Smooth muscle cell of the brain vasculature (primary cell): ENCODE results near the gene PDXK.

Experiments used
- DNase-seq: peaks from one replicate; pipeline ENCODE4 v3.0.0-alpha.2; 2012; ENCODE audit warnings: low read depth, low spot score

PDXK gene

DNA sequence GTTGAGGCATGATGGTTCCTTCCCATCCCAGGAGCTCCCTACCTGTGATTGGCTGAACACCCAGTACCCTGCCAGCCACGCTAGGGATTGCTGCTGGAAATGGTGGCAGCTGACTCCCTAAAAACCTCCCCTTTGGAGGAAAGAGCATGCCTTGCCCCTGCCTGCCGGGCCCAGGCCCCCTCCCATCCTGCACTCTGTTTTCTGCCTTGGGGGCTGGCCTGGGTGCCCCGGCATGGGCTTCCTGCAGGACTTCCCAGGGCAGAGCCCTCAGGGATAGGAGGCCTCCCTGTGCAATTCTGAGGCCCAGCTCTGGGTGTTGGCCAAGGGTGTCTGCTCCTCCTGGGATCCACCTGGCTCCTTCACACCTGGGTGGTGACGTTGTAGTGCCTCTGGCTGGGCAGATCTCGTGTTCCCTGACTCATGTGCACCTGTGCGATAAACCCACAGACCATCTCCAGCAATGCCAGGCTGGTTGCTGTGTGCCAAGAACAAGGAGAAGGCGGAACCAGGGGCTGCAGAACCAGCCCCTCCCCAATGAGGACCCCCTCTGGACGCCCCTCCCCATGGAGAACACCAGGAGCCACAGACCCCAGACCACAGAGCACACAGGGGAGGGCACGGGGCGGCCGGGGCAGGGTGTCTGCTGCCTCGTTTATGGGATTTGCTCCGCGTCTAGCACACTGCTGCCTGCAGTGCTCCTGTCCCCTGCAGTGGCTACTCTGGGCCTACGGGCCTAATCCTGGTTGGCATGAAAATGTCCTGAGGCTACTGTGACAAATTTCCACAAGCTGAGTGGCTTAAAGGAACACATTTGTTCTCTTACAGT, 43.6 kb downstream of the PDXK start:
- DNase-seq, result no peak

DNA sequence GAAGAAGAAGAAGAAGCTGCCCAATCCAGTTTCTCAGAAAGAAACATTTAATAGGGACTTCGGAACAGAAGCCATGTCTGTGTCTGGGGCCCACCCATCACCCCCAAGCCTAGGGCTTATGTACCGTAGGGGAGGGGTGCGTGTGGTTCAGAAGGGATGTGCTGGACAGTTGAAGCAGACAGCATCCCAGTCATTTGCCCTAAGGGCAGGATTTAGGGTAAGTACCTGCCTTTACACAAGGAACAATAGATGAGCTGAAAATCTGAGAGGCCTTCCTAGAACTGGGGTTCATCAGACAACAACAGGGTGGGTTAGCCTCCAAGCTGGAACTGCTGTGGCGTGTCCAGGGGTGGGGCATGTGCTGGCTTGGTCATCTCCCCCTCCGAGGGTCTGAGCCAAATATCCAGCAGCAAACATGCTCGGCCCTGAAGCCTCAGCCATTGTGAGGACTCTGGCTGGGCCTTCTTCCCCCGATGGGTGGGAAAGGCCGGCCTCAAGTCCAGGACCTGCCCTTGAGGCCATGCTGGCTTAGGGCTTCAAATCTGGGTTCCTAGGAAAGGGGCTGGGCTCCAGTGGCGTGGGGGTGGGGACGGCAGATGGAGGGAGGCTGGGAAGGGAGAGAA, 45.1 kb downstream of the PDXK start:
- no peak for DNase-seq

DNA sequence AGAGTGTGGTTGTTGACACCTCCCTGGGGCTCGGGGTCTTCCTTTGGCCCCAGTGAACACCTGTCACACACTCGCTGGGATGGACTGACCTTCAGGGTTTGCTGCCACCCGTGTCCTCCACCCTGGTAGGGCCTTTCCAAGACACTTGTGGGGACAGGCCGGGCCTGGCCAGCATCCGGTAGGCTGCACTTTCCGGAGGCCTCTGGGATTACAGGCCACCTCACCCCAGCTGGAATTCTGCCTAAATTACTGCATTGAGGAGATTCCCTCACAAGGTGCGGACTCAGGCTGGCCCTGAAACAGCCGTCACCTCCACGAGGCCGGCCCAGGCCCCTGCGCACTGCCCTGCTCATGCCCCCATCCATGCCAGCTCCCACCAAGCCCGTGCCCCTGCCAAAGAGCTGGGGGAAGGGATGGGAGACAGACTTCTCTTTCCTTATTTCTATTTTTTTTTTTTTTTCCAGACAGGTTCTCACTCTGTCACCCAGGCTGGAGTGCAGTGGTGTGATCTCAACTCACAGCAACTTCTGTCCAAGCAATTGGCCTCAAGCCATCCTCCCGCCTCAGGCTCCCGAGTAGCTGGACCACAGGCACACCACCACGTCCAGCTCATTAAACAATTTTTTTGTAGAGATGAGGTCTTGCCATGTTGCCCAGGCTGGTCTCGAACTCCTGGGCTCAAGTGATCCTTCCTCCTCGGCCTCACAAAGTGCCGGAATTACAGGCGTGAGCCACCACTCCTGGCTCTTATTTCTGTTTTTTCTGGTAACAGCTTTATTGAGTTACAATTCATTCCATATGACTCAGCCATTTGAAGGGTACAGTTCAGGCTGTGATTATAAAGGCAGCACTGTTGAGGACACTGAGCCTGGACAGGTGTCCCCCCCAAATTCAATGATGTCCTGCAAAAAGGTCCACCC, 45.9 kb downstream of the PDXK start:
- DNase-seq, result no peak

DNA sequence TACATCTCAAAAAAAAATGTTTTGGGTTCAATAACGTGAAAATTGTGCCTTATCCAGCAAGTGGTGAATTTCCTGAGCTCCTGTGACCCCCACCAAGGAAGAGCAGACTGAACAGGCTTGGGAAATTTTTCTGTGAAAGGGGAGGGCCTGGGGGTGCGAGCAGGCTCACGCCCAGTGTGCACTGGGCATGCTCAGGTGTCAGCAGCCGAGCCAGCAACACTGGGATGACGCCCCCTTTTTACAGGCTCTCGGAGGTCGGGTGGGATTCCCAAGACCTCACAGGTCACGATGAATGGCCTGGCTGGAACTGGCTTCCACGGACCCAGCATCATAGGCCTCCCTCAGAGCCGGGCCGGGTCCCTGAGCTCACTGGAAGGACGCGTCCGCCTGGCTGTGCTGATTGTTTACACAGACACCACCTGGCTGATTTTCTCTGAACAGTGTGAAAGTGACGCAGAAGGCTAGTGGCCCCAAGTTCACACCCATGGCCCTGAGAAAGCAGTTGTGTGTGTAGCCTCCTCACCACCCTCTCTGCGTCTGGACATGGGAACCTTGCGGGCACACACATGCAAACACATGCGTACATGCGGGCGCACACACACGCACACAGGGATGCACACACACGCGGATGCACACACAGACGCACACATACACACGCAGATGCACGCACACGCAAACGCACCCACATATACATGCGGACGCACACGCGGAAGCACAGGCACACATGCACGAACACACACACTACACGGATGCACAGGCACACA, 48.0 kb downstream of the PDXK start:
- no peak for DNase-seq

DNA sequence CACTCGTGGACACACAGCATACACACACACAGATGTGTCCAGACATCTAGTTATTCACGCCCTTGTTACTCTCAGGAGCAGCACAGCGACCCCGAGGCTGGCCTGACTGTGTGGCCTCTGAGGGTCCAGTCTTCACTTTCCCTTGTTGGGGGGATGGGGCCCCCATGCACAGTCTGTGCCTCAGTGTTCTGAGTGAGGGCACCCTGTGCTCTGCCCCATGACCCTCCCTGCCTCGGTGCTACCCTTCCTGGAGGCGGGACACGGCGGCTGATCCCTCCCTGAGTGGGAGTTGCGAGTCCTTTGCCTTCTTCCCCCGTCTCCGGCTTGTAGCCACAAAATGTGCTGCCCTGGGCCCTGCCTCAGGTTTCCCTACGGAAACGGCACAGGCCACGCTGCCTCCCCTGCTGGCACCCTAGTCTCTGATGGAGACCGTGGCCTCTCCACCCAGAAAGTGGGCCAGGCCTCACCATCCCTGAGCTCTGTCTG, 48.6 kb downstream of the PDXK start:
- no peak for DNase-seq

DNA sequence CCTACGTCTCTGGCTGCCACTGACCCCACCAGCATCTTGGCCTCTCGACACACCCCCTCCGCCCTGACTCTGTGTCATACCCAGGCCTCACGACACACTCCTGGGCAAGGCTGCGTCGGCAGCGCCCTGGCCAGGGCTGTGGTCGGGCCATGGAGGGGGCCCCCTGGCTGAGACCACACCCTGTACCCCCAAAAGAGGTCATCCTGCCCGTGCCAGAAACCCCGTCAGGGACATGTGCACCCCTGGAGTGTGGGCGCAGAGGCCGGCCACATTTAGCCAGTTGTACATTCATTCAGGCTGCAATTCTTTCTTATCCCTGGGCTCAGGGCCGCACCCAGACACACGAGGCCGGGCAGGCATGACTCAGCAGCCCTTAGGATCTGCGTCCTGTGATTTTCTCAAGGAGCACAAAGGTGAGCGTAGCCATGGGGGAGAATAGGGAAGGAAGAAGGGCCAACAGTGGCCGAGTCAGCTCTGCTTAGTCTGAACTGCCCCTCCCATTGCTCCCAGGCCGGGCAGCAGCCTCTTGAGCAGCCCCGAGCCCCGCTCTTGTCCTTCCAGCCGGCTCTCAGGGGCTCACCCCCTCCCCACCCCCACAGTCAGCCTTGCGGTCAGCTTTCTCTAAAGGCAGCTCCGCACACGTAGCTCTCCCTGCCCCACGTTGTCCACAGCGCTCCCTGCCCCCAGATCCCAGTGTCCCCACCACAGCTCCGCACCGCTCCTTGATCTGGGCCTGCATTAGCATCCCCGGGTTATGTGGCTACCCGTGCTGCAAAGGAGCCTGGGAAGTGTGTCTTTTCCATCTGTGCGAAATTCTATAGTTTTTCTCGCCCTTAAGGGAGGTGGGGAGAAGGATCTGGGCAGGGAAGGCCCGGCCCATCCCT, 49.3 kb downstream of the PDXK start:
- no peak for DNase-seq

DNA sequence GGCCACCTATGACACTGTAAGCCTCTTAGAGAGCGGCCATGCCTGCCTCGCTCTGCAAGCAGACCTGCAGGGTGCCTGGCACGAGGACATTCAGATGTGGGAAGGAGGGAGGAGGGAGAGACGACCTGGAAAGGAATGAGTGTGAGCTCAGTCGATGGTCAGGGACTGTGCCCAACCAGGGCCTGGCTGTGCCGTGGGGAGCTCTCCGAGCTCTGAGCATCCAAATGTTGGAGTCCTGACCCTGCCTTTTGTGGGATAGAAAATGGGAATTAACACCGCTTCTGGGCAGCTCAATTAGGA, 49.9 kb downstream of the PDXK start:
- no peak for DNase-seq

DNA sequence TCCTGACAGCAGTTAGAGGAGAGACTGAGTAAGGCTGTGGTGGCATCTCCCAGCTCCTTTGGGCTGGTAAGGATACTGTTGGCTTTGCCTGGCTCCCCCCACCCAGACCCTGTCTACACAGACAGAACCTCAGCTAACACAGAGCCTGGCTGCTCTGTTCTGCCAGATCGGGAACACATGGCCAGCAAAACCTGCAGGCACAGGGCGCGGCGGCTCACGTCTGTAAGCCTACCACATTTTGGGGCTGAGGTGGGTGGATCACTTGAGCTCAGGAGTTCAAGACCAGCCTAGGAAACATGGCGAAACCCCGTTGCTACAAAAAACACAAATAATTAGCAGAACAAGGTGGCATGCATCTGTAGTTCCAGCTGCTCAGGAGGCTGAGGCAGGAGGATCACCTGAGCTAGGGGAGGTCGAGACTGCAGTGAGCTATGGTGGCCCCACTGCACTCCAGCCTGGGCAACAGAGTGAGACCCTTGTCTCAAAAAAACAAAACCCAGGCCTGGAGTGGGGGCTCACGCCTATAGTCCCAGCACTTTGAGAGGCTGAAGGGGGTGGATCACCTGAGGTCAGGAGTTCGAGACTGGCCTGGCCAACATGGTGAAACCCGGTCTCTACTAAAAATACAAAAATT, 50.5 kb downstream of the PDXK start:
- DNase-seq, result no peak

DNA sequence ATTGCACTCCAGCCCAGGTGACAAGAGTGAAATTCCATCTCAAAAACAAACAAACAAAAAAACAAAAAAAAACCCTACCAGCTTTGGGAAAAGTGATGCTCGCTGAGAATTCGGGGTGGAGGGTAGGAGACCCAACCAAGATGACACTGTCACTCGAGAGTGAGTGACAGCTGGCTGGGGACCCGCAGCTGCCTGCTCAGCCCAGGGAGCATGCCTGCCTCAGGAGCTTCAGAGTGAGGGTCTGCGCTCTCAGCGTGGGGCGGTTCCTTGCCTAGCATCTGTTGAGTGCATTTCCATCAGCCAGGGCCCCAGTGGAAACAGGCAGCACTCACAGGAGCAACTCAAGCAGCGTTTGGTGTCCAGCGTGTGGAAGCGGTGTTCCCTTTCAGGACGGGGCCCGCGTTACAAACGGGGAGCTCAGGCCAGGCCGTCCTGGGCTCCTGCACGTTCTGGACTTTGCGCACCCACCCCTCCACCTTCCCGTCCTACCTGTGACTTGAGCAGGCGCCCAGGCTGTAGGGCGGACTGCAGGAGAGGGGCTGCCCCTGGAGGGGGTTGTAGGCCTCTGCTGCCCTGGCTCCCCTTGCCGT, 51.2 kb downstream of the PDXK start:
- DNase-seq, result no peak

DNA sequence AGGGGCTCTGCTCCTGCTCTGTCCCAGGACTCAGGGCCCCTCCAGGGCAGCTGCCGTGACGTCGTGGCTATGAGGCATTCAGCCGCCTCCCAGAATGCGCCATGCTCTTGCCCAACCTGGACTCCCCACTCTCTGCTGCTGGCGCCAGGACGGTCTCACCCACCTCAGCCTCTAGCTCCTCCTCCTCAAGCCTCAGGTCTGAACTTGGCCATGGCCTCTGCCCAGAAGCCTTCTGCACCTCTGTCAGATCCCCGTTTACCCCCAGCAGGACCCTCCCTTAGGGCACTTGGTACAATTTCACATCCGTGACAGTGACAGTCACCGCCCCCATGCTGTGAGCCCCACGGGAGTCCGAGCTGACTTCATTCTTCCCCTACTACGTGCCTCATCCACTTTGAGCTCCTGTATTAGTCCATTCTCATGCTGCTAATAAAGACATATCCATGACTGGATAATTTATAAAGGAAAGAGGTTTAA, 52.3 kb downstream of the PDXK start:
- no peak for DNase-seq

DNA sequence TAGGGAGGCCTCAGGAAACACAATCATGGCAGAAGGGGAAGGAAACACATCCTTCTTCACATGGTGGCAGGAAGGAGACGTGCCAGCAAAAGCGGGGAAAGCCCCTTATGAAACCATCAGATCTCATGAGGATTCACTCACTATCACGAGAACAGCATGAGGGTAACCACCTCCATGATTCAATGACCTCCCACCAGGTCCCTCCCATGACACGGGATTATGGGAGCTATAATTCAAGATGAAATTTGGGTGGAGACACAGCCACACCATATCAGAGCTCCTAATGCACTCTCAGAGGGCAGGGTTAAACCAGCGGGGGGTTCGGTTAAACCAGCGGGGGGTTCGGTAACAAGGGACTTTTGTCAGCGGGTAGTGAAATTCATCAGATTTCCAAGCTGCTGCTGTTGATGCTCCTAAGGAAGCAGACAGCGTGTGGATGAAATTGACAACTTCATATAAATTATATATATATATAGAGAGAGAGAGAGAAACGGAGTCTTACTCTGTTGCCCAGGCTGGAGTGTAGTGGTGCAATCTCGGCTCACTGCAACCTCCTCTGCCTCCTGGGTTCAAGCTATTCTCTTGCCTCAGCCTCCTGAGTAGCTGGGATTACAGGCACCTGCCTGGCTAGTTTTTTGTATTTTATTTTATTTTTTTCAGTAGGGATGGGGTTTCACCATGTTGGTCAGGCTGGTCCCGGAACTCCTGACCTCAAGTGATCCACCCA, 52.9 kb downstream of the PDXK start:
- DNase-seq, result no peak

DNA sequence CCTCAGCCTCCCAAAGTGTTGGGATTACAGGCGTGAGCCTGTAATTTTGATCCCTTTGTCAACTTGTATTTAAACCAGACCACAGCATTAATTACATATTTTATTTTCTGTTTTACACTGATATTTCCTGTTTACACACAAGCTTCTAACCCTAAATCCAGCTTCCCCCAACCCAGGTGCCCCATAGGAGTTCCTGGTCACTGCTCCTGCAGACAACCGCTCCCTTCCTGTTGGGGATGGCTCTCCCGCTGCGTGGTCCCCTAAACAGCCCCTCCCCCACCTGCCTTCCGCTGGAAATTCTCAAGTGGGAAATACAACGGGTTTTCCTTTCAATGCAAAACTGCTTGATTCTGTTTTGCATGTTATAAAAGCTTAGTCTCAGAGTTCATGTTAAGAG, 53.5 kb downstream of the PDXK start:
- no peak for DNase-seq

DNA sequence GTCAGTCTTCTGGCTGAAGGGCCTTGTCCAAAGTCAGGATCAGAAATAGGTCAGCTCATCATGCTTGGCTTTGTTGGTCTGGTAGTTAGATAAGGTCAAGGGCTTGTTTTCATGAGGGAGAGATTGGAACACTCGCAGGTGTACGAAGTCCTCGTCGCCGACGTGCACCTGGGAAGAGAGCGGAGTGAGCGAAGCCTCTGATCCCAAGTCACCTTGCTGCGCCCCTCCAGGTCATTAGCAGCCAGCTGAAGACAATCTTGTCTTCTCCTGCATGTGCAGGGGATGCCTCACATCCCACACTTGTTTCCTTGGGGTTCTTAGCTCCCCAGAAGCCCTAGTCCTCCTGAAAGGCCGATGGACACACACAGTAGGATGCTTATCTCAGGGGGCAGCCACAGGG, 55.2 kb downstream of the PDXK start:
- DNase-seq, result no peak

DNA sequence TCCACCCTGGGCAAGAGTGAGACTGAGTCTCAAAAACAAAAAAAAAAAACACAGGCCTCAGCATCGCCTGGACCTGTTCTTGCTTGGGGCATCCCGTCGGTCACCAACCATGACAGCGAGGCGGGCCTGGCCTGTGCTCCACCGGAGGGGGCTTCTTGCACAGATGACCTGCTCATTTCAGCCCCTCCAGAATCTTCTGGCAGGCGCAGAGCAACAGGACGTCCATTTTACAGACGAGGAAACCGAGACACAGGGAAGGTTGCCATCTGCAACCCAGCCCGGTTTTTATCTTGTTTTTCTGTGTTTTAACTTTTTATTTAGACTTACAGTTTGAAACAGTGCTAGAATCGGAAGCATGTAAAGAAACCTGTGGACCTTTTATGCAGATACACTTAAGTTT, 56.3 kb downstream of the PDXK start:
- no peak for DNase-seq

DNA sequence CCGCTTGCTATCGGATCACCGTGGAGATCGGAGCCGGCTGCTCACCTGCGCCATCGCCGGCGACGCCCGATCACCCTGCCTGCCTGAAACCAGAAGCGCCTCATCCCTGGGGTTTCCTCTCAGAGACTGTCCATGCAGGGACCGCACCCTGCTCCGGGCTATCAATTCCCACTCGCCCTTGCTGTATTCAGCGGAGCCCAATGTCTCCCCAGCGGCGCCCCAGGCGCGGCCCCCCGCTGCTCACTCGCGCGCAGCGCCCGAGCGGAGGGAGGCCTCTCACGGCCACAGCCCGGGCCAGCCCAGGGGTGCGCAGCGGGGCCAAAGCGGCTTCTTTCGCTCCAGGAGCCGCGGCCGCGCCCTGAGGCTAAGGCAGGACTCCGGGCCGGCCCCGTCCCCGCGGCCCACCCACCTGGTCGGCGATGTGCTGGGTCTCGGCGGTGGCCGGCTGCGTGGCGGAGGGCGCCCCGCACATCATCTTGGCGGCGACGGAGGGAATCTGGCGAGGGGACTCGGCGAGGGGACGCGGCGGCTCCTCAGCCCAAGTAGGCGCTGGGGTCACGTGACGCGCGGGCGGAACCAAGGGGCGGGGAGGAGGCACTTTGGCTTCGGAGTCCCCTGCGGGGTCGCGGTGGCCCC, 57.0 kb downstream of the PDXK start, which contains the start of gene CSTB:
TSS of gene CSTB (minus strand) at position 514 of the 636 bp plus-strand sequence. CDS start at position 475, 39 bp downstream.
- DNase-seq, result no peak

DNA sequence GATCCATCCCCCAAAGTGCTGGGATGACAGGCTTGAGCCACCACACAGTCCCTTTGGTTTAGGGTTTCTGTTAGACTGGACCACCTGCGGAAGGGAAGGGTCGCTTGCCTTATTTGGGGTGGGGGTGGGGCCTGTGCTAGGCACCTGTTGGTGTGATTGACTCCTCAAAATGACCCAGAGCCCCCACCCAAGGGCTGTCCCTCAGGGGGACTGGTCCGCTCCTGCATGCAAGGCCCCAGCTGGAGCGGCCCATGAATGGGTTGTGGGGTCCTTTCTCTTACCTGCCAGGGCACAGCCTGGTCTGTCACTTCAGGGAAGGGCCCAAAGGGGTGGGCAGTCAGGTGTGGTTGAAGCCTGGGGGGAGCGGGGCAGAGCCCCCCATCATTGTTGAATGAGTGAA, 59.0 kb downstream of the PDXK start:
- no peak for DNase-seq

DNA sequence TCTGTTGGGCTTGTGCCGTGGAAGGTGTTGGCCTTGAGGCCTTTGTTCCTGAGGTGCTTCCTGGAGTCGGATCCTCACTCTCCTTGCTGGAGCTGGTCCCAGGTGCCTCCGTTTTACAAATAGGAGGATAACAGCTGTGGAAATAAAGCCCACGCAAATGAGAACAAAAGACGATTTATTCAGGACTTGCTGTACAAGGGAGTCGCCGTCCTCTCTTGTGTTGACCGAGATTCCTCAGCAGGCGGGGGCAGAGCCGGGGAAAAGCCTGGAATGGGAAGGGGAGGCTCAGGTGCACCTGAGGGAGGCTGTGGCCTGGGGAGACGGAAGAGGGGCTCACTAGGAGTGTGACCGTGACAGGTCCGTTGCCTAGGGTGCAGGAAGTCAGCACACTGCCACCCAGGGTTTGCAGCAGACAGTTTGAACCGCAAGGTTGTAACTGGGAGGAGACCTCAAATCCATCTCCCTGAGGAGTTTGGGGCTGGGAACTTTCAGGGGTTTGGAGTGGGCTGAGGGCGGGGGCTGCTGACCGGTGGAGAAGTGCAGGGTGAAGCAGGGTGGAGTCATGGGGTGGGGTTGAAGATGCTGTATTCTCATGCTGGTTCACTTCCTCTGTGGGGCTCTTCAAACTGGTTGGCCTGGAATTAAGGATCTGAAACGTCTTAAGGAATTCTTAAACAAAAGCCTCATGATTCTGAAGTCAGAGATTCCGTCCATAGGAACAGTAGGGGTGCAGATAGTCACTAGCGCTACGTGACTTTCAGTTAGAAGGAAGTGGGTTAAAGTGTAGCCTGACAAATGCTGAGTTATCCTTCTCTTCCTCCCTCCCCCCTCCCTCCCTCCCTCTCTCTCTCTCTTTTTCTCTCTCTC, 59.8 kb downstream of the PDXK start:
- no peak for DNase-seq
